Stimulated activated CD8-positive, alpha-beta memory T cell treated with anti-CD3 and anti-CD28 coated beads, Interleukin-15, amount 100 ng/mL, for 24 hours (primary cell): ENCODE data around the gene UBE2E2.
"Not testable (repeated sequence)": the region's sequence is repeated elsewhere in the genome, so short reads cannot be mapped to it uniquely, and the experiment has no call there.

Experiments used
- DNase-seq: peaks from one replicate; pipeline ENCODE4 v3.0.0-alpha.2; 2020; ENCODE audit warnings: low read depth

Gene UBE2E2

GRCh38 chr3:23591374-23591773 lies 388.2 kb downstream of the UBE2E2 start:
- no peak for DNase-seq

GRCh38 chr3:23592961-23593931 lies 390.1 kb downstream of the UBE2E2 start:
- DNase-seq: no peak

GRCh38 chr3:23594066-23594465 lies 390.9 kb downstream of the UBE2E2 start:
- DNase-seq: no peak

GRCh38 chr3:23594894-23595670 lies 392.0 kb downstream of the UBE2E2 start:
- DNase-seq: no peak

GRCh38 chr3:23595851-23596250 lies 392.7 kb downstream of the UBE2E2 start:
- DNase-seq: no peak

GRCh38 chr3:23600167-23600871 lies 397.2 kb downstream of the UBE2E2 start:
- DNase-seq: no peak

GRCh38 chr3:23601091-23601822 lies 398.1 kb downstream of the UBE2E2 start:
- DNase-seq: no peak

GRCh38 chr3:23602971-23603370 lies 399.8 kb downstream of the UBE2E2 start:
- no peak for DNase-seq

- no peak for DNase-seq
Observed at GRCh38 chr3:23607184-23607847, 404.2 kb downstream of the UBE2E2 start.

GRCh38 chr3:23608650-23609049 lies 405.5 kb downstream of the UBE2E2 start:
- DNase-seq: no peak

GRCh38 chr3:23611737-23612295 lies 408.7 kb downstream of the UBE2E2 start:
- no peak for DNase-seq

- DNase-seq: no peak
Observed at GRCh38 chr3:23612296-23612891, 409.3 kb downstream of the UBE2E2 start.

GRCh38 chr3:23615068-23615467 lies 411.9 kb downstream of the UBE2E2 start:
- DNase-seq: no peak

GRCh38 chr3:23618475-23618874 lies 415.3 kb downstream of the UBE2E2 start:
- DNase-seq: not testable (repeated sequence)

- DNase-seq: no peak
Observed at GRCh38 chr3:23619705-23620637, 416.8 kb downstream of the UBE2E2 start.

- no peak for DNase-seq
Observed at GRCh38 chr3:23620638-23621015, 417.5 kb downstream of the UBE2E2 start.

- no peak for DNase-seq
Observed at GRCh38 chr3:23623844-23624243, 420.7 kb downstream of the UBE2E2 start.

- no peak for DNase-seq
Observed at GRCh38 chr3:23624305-23624704, 421.2 kb downstream of the UBE2E2 start.

- no peak for DNase-seq
Observed at GRCh38 chr3:23626442-23626841, 423.3 kb downstream of the UBE2E2 start.
